SKM-1 (cell line): ENCODE data around the gene SGIP1.

ENCODE experiments used
- DNase-seq: peaks from one replicate; lab custom pipeline; 2025; ENCODE audit not compliant: unreplicated experiment; lab: John Stamatoyannopoulos, UW

Gene SGIP1

DNA sequence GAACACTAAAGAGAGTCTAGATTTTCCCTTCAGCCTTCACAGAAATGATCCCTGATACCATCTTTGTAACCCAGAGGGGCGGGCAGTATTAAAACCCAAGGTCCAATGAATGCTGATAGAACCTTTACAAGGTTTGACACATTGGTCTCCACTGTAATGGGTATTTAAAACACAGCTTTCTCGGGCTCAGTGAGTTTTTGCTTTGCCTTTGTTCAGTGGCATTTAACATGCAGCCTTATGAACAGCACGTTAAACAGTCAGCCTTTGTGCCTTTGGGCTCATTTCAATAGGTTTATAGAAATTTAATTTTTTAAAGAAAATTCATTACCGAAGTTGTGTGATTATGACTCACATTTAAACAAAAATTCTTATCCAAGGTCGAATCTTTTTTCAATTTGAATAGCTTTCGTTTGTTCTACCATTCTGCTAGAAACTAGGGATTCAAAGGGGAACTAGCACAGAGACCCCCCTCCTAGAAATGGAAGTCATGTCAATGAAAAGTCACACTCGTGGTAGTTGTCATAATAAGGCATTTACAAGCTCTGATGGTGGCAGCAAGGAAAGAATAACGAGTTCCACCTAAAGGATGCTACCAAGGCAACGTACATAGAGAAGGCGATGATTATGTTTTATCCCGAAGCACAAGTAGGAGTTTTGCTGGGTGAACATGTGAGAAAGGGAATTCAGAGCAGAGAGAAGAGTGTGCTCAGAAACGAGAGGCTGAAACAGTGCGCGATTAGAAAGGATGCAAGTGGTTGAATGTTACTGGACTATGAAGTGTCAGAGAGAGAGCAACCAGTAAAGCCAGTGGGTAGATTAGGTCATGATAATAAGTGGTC is 66.2 kb downstream of the SGIP1 start:
- DNase-seq, result no peak

DNA sequence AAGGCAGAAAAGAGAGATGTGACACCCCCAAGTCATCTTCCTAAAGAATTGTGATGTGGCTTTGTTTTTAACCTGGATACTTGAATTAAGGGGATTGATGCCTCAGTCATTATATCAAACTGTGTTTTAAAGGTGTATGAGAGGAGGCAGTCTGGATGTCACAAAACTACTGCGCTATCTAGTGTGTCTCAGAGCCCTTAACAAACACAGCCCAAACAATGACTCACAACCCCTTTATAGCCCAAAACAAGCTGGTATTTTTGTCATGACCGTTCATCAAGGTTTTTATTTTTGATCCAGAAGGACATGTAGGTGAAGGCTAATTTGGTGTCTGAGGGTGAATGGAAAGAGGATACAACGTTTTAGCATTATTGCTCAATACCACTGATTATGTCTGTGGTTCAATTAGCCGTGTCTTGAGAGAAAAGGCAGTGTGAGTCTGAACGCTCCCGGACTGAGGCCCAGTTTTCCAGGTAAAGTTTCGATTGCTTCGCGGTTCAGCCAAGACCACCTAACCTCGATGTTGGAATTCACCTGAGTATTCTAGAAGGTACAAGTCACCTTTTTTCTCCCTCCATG is 71.6 kb downstream of the SGIP1 start:
- no peak for DNase-seq

DNA sequence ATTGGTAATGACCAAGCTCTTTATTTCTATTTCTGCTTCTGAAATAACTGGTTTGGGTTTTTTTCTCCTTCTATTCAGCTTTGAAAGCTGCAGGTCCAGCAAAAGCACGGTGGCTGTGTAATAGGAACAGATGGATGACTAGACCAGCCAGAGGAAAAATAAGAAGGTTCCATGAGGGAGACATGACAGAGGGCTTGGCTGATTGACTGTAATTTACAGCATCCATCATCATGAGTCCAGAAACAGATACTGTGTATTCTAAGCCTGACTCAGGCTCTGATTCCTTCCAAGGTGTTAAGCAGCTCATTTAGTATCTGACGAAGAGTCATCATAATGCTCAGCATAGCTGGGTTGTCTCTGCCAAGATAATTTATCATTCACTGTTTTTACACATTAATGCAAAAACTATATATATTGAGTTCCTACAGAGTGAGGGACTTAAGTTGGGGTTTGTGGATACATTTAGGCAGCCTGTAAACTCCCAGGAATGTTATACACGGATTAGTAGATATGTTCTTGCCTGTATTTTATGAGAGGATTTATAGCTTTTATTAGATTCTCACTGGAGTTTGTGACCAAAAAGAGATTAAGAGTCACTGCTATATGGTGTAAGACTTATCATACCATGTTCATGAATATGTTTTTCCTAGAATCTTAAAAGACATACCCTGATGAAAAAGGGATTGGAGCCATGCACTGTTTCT is 72.6 kb downstream of the SGIP1 start:
- DNase-seq, result no peak

- DNase-seq, result no peak
Measured at GRCh38 chr1:66607458-66607857, 73.5 kb downstream of the SGIP1 start.

DNA sequence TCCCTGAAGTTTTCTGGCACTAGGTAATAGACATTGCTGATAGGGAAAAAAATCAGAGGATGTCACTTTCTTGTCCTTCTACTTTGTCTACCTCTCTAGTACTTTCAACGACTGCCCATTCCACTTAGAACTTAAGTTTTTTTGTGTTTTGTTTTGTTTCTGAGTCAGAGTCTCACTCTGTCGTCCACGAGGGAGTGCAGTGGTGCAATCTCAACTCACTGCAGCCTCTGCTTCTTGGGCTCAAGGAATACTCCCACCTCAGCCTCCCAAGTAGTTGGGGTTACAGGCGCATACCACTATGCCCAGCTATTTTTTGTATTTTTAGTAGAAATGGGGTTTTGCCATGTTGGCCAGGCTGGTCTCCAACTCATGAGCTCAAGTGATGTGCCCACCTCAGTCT is 79.2 kb downstream of the SGIP1 start:
- DNase-seq, result no peak

DNA sequence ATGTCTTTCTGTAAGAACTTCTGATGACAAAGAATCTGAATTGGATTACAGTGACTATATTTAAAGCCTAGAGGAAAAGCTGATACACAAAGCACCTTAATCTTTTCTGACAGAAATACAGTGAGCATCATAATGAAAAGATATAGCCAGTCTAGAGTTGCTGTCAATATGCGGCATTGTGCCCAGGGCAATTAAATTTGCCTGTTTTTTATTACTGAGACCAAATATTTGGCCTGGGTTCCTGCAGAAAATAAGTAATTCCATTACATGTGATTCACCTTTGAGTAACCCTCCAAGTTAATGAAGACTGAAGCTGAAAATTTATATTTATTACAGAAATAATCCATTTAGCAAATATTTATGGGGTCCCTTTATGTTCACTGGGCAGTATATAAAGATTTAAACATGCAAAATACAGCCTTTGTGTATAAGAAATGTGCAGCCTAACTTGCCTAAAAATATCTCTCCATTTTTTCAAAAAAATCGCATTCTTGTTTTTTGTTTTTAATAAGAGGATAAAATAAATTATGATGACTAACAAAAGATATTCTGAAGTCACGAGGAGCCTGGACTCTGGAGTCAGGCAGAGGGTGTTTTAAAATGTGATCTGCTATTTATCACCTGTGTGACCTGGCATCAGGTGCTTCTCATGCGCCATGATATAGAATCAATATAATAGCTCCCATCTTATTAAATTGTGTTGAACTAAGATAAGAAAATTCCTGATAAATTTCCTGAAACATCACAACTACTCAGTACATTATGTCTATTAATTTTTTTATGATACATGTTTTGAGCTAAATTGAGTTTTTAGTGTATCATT is 83.6 kb downstream of the SGIP1 start:
- DNase-seq, result no peak

- no peak for DNase-seq
Measured at GRCh38 chr1:66618390-66618789, 84.4 kb downstream of the SGIP1 start.

- no peak for DNase-seq
Measured at GRCh38 chr1:66623812-66624211, 89.9 kb downstream of the SGIP1 start.

DNA sequence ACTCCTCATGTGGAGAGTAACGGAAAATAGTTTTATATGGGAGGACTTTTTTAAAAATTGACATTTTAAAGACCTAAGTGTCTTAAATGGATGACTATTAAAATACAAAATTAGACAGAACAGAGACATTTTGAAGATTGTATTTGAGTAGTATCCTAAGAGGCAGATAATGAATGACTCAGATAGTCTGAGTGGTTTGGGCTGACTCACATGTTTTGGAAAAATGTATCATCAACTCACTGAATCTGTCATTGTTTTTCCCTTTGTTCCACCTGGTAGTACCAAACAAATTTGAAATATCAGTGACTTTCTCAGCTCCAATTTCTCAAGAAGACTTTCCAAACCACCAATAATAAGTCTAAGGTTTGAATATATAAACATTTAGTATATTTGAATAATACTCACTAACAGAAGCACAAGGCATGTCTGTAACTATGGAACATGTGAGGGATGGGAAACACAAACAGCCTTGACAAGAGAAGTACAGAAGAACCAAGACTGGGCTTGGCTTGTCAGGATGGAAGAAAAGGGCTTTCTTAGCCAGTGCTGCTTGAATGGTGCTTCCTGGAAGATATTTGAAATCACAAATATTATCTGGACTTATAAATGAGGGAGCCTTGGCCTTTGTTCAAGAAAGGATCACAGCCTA is 90.6 kb downstream of the SGIP1 start:
- DNase-seq, result no peak

GRCh38 chr1:66626261-66626660 is 92.3 kb downstream of the SGIP1 start:
- no peak for DNase-seq

DNA sequence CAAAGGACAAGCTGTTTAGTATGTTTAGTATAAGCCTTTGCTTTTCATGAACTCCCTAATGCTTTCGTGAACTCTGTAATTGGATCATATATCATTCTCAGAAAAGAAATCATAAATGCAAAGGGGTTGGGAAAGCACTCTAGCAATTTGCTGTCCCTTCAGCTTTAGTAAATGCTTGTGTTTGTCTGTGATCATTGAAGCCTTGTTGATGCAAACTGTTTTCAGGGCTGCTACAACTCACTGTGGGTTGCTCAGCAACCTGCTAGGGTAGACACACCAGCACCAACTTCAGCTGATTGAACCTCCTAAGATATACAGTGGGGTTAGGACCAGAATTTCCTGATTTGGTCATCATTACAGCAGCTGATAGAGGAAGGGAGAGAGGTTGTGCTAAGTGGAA is 95.0 kb downstream of the SGIP1 start:
- DNase-seq, result no peak

GRCh38 chr1:66633159-66633558 is 99.2 kb downstream of the SGIP1 start:
- DNase-seq, result no peak

GRCh38 chr1:66637146-66637545 is 103.2 kb downstream of the SGIP1 start:
- DNase-seq, result no peak

DNA sequence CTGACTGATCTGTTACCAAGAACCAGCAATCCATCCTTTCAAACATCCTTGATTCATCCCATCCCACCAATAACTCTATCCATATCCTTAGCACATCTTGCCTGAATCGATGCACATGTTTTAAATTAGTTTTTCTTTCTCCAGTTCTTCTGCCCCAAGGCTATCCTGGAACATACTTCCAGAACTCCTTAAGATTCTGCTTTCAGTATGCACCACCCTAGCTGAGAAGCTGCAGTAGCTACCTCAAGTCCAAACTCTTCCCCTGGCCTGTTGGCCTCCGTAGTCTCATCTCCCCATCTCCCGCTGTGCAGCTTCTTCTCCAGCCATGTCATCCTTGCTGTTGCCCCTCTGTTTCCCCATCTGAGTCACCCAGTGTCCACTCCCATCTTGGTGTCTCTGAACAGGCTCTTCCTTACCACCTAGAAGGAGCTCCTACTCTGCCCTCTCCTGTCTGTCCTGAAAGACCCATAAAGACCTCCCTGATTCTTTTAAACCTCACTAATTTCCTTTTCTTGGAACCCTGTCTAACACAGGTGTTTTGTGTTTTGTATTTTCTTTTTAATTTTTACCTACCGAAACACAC is 108.0 kb downstream of the SGIP1 start:
- DNase-seq, result no peak

GRCh38 chr1:66642992-66643391 is 109.0 kb downstream of the SGIP1 start:
- no peak for DNase-seq

DNA sequence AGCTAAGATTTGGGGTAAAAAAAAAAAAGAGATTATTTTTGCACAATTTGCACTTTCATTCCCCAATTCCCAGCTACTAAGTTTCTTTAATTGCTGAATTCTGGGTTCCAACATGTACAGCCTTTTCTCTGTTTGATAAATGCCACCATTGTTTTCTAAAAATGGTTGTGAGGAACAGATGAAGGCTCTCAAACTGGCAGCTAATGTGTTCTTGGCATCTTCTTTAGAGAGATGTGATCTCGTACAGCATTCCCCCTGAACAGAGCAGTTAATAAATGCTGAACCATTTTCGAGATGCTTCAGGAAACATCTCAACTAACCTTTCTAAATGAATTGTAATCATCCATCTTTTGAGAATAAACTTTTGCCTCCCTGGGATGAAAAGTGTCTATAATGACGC is 110.4 kb downstream of the SGIP1 start:
- DNase-seq, result no peak

DNA sequence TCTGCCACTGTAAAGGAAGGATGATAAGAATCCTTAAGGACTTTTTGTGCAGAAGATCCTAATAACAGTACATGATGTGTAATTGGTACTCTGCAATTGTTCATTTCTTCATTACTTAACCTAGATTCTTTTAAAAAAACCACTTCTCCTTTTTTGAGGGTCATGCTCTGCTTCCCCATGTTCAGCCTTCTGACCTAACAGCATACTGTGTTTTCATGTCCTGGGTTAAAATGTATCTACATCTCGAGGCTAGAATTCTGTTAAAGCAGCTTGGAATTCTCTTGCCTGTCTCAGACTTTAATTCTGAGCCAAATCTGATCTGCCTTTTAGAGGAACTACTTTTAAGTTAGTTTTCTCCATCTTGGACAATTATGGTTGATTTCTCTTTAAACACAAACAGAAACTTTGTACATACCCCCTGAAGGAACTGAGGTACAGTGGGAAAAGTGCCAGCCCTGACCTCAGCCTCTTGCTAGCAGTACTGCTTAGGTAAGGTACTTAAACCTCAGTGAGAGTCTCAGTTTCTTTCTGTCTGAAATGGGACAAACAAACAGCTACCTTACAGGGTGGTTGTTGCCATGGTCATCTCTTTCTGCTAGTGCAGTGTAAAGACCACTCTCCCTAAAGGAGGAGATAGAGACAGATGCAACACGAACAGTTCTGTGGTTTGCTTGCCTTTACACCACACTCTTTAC is 115.1 kb downstream of the SGIP1 start:
- DNase-seq, result peak; percentile 72

DNA sequence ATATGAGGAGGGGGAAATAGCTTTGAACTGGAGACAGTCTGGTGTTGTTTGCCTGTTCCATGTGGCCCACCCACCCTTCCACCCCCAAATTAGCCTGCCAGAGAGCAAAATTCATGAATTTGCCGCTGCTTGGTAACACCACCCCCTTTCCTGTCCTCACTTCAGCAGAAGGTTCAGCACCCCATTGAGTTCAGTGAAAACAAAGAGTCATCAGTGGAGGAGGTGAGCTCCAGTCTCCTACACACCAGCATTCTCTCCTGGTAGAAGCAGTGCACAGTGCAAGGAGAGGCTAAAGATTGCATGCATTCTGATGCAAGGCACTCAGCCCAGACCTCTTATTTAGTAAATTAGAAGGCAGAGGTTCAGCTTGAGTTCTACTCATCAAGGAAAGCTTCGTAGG is 118.6 kb downstream of the SGIP1 start:
- DNase-seq, result no peak

DNA sequence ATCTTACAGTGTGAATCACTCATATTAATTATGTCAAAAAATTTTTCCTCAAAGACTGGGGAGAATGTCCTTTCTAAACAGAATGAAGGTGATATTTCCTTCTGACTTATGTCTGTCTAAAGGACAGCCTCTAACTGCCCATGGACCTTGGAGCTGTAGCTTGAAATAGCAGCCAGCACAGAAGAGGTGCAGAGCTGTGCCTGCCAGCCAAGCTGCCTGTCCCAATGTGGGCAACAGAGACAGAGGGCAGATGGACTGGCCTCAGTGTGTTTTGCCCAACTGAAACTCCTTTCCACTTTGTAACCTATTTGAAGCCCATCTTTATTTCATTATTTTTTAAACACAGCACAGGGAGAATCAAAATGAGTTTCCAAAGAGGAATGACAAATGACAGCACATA is 120.7 kb downstream of the SGIP1 start:
- DNase-seq, result no peak

DNA sequence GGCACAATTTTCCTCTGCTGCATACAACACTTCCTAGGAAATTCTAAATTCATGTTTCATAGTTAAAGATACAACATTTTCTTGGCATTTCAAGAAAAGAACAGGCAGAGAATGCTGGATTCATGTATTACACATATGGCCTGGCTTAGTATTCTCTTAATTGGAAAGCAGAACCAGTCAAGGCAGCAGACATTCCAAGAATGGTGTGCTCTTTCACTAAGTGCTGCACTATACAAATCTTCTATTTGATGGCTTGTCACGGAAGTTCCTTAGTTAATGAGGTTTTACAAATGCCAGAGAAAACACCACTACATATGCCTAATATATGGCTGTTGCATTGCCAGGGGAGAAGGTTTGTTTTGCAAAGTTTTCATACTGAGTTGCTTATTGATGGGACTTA is 137.5 kb downstream of the SGIP1 start:
- DNase-seq, result no peak
